ENCODE measurements around the gene TPRG1L.

DNA sequence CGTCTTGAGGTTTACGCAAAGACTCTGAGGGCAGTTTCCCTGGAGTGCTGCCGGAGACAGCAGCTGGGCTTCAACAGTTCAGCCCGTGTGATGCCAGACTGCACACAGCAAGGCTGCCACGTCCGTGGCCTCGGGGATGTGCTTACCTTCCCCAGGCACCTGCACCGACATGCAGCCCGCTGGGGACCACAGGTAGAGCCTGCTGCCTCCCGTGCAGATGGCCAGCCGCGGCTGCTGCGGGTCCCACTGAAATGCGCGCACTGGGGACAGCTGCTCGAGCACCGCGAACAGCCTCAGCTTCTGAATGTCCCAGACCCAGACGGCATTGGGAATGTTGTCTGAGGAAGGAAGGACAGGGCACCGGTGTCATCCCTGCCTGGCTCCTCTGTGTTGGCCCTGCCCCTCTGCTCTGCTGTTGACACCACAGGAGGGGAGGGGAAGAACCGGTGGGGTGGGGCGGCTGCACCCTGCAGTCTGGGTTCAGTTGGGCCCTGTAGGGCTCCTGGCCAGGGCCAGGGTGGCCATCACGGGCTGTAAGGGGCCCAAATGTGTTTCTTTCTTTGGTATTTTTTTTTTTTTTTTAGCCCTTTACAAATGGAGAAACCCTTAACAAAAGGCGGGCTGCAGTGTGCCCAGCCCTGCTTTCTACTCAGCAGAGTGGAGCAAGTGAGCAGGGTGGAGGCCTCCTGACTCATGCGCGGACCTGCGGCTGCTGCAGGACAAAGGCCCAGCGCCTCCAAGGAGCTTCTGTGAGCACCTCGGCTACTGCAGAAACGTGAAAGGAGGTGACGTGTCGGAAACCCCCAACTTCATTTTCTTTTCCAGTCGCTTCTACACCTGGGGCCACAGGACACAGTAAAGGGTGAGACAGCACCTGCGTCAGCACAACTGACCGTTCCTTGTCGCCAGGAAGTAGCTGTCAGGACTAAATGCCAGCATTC, 6.8 kb downstream of the TPRG1L start:
- TF ChIP-seq, protein P1, sequence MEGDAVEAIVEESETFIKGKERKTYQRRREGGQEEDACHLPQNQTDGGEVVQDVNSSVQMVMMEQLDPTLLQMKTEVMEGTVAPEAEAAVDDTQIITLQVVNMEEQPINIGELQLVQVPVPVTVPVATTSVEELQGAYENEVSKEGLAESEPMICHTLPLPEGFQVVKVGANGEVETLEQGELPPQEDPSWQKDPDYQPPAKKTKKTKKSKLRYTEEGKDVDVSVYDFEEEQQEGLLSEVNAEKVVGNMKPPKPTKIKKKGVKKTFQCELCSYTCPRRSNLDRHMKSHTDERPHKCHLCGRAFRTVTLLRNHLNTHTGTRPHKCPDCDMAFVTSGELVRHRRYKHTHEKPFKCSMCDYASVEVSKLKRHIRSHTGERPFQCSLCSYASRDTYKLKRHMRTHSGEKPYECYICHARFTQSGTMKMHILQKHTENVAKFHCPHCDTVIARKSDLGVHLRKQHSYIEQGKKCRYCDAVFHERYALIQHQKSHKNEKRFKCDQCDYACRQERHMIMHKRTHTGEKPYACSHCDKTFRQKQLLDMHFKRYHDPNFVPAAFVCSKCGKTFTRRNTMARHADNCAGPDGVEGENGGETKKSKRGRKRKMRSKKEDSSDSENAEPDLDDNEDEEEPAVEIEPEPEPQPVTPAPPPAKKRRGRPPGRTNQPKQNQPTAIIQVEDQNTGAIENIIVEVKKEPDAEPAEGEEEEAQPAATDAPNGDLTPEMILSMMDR (IDR thresholded peaks at IDR 0.05): no peak
- TF ChIP-seq POLR2A (IDR thresholded peaks at IDR 0.05): no peak

Measured in testis (tissue), 2 donors.